Activated naive CD4-positive, alpha-beta T cell treated with anti-CD3 and anti-CD28 coated beads for 36 hours (primary cell): Measurements from ENCODE around the gene ILDR2. TPM values are rescaled to one million over a fixed set of nuclear protein-coding genes. Genes with fewer than 3 reads are reported as not detected.

Experiments used
- CTCF ChIA-PET: fragments of 350-600 bp; sonication (Branson Sonifier 250); formaldehyde crosslinking; loops from one replicate; lab custom pipeline; 2021; ENCODE audit warnings: antibody characterized with exemption; lab: Charles Lee
- DNase-seq: peaks from one replicate; pipeline ENCODE4 v3.0.0-alpha.2; 2020
- H3K27ac Mint-ChIP-seq: one replicate; pipeline ENCODE4 v1.8.0; 2021; ENCODE audit warnings: mild to moderate bottlenecking, mixed read lengths
- H3K27me3 Mint-ChIP-seq: one replicate; pipeline ENCODE4 v1.8.0; 2021; ENCODE audit warnings: low read depth, mixed read lengths
- H3K36me3 Mint-ChIP-seq: one replicate; pipeline ENCODE4 v1.8.0; 2021; ENCODE audit warnings: low read depth, mixed read lengths
- H3K4me1 Mint-ChIP-seq: one replicate; pipeline ENCODE4 v1.8.0; 2021; ENCODE audit warnings: low read depth, mixed read lengths
- H3K4me3 Mint-ChIP-seq: one replicate; pipeline ENCODE4 v1.8.0; 2021; ENCODE audit warnings: mild to moderate bottlenecking, moderate library complexity, mixed read lengths
- H3K9me3 Mint-ChIP-seq: one replicate; pipeline ENCODE4 v1.8.0; 2021; ENCODE audit warnings: mixed read lengths
- intact Hi-C: fragments of 100-400 bp; cut with micrococcal nuclease; formaldehyde crosslinking; loops from one replicate; pipeline ENCODE4 v1.15.1; 2023
- total RNA-seq, 2 experiments: library from RNA; stranded (reverse); gene quantifications; one replicate each; pipeline ENCODE4 v1.2.3, GENCODE V29; 2021

Gene ILDR2
- total RNA-seq, 2 experiments from 2014 or later: 9.1 to 10.5 TPM

DNA sequence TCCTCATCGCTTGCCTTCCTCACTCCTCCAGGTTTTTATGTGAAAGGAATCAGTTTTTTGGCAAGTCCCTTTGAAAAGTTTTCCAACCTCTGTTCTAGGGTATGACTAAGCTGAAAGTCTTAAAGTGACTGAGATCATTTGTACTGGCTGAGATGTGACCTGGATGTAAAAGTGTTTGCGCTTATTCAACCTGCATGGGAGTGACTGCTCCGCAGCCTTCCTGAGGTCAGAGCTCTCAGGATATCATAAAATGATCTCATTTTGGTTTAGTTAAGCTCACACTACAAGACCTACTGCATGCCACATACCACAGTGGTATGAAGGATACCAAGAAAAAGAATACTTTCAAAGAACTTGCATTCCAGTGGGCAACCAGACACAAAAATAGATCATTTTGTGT lies 69.4 kb downstream of the ILDR2 start:
- H3K36me3 Mint-ChIP-seq: no peaks in the 10 kb centered on the region
- DNase-seq: no peak
- H3K4me3 Mint-ChIP-seq: no peak overlapping the region
- peaks cover 8% of the 10 kb centered on the region for H3K4me1 Mint-ChIP-seq
- intact Hi-C loops: no loop called here
- no peaks in the 10 kb centered on the region for H3K9me3 Mint-ChIP-seq
- no peak overlapping the region for H3K27ac Mint-ChIP-seq
- H3K27me3 Mint-ChIP-seq: no peaks in the 10 kb centered on the region
- CTCF ChIA-PET: interaction anchor here (0.6 to 20.2 kb wide), 9 partner anchors 19 to 627 kb away, joined by 3 to 635 read pairs (median 3); no protein-coding TSS in a partner anchor

DNA sequence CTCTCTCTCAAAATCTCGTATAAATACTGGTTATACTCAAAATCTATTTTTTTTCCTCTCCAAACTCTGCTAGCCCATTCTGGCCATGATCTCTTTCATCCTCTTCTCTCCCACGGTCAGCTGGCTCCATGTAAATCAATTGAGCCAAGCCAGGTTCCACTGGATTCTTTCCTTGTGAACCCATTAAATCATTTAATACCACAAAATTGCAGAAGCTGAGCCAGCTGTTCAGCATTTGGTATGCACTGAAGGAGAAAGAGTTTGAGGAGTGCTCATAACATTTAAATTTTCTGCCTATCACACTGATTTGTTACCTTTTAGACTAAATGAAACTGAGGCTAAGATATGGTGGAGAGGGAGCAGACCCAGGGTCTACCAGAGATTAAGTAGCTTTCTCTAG lies 70.2 kb downstream of the ILDR2 start:
- Mint-ChIP-seq H3K27me3 (no peaks in the 10 kb centered on the region), H3K36me3 (no peaks in the 10 kb centered on the region), H3K4me3 (no peak overlapping the region), H3K4me1 (peaks cover 3% of the 10 kb centered on the region), H3K27ac (no peak overlapping the region), H3K9me3 (no peaks in the 10 kb centered on the region)
- DNase-seq: no peak
- CTCF ChIA-PET: interaction anchor here (0.6 to 20.2 kb wide), 3 partner anchors 143 to 628 kb away, joined by 3 to 635 read pairs (median 4); no protein-coding TSS in a partner anchor
- intact Hi-C loops: no loop called here

DNA sequence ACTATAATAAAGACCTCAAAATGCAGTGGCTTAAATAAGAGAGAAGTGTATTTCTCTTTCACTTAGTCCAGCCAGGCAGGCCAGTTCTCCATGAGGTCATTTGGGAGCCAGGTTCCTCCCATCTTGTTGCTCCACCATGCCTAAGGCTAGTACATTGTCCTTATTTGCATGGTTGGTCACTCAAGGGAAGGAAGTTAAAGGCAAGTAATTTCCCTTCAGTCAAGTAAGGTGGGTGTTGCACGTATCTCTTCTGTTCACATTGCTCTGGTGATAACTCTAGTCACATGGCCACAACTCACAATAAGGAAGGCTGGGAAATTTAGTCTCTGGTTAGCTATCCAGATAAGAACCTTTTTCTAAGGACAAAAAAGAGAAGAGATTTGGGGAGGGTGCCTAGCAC lies 72.1 kb downstream of the ILDR2 start:
- CTCF ChIA-PET: interaction anchor here (20.2 kb wide), 1 partner anchor 155 kb away, joined by 635 read pairs; no protein-coding TSS in a partner anchor
- Mint-ChIP-seq H3K27ac (no peak overlapping the region), H3K9me3 (no peaks in the 10 kb centered on the region), H3K4me1 (peaks cover 3% of the 10 kb centered on the region), H3K27me3 (no peaks in the 10 kb centered on the region), H3K36me3 (no peaks in the 10 kb centered on the region), H3K4me3 (no peak overlapping the region)
- DNase-seq: no peak
- intact Hi-C loops: no loop called here

DNA sequence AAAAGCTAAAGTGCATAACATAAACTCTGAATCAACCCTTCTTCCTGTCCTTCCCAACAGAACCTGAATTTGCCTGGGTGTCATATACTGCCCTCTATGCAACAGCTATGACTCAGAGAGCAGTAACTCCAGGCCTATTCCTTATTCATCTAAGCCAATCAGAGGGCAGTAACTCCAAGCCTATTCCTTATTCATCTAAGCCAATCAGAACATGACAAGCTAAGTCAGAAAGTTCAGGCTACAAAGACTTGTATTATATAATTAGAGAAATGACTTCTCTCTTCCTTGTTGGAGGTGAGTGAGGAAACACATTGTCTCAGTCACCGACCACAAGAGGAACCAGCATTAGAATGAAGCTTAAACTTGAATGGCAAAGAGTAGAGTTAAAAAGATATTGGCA lies 73.1 kb downstream of the ILDR2 start:
- H3K27ac Mint-ChIP-seq: no peak overlapping the region

DNA sequence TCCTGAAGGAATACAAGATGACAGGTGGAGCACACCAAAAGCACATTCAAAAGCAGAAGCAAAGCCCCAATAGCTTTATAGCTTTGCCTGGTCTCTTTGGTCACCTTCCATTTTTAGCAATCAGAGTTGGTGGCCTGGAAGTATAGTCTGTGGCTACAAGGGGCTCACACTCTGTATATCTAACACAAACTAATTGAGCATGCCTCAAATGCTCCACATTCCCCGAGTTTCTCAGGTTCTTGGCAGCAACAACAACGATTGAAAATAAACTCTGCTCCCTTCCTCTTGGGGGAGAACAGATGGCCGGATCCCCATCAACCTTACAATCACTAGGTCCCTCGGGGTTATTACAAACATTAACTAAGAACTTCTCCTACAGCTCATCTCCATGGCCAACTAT lies 74.4 kb downstream of the ILDR2 start:
- no peak overlapping the region for H3K4me3 Mint-ChIP-seq
- no peak for DNase-seq
- H3K27me3 Mint-ChIP-seq: no peaks in the 10 kb centered on the region
- H3K27ac Mint-ChIP-seq: no peak overlapping the region
- CTCF ChIA-PET: interaction anchor here (1.0 to 20.2 kb wide), 3 partner anchors 9 to 223 kb away, joined by 3 to 635 read pairs (median 10); no protein-coding TSS in a partner anchor
- peaks cover 3% of the 10 kb centered on the region for H3K4me1 Mint-ChIP-seq
- no peaks in the 10 kb centered on the region for H3K36me3 Mint-ChIP-seq
- H3K9me3 Mint-ChIP-seq: peaks cover 6% of the 10 kb centered on the region
- intact Hi-C loops: no loop called here

More for the DNA sequence above, 73.1 kb downstream of the ILDR2 start:
- no peaks in the 10 kb centered on the region for H3K27me3 Mint-ChIP-seq
- no peak for DNase-seq
- intact Hi-C loops: no loop called here
- H3K4me1 Mint-ChIP-seq: peaks cover 3% of the 10 kb centered on the region
- no peaks in the 10 kb centered on the region for H3K36me3 Mint-ChIP-seq
- H3K4me3 Mint-ChIP-seq: no peak overlapping the region
- peaks cover 2% of the 10 kb centered on the region for H3K9me3 Mint-ChIP-seq
- CTCF ChIA-PET: interaction anchor here (0.6 to 20.2 kb wide), 5 partner anchors 8 to 179 kb away, joined by 3 to 635 read pairs (median 3); no protein-coding TSS in a partner anchor

DNA sequence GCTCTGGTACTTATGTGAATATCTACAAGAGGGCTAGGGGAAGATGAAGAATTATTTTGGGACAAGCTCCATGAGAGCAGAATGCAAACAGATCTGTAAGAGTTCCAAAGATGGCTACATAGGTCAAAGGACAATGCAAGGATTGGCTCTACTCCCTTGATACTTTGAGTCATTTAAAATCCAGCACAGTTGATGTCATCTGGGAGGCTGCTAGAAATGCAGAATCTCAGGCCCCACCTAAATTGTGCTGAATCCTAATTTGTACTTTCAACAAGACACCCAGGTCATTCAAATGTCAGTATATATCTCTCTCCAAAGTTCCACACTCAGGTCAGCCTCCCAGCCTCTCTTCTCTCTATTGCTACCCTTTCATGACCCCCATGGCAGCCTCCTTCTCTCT lies 75.6 kb downstream of the ILDR2 start:
- Mint-ChIP-seq H3K4me1 (peaks cover 3% of the 10 kb centered on the region), H3K27me3 (no peaks in the 10 kb centered on the region), H3K27ac (no peak overlapping the region), H3K9me3 (peaks cover 6% of the 10 kb centered on the region), H3K36me3 (no peaks in the 10 kb centered on the region), H3K4me3 (no peak overlapping the region)
- no peak for DNase-seq
- intact Hi-C loops: no loop called here
- CTCF ChIA-PET: interaction anchor here (1.2 to 20.2 kb wide), 4 partner anchors 10 to 159 kb away, joined by 5 to 635 read pairs (median 10); no protein-coding TSS in a partner anchor

DNA sequence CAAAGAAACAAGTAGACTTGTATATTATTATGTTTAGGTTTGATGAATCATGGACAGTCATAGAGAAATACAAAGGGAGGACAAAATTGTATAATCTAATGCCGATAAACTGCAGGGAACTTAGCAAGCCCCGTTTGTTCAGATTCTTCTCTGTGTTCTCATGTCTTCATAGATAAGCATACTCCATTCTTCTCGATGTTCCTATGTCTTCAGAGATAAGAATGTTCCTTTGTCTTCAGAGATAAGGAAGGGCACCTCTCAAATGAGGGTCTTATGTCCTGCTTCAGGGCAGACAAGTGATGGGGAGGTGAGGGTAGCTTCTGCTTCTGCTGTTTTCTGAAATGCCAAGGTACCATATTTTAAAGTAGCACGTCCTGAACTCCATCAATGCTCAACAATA lies 79.6 kb downstream of the ILDR2 start:
- no peaks in the 10 kb centered on the region for H3K27me3 Mint-ChIP-seq

DNA sequence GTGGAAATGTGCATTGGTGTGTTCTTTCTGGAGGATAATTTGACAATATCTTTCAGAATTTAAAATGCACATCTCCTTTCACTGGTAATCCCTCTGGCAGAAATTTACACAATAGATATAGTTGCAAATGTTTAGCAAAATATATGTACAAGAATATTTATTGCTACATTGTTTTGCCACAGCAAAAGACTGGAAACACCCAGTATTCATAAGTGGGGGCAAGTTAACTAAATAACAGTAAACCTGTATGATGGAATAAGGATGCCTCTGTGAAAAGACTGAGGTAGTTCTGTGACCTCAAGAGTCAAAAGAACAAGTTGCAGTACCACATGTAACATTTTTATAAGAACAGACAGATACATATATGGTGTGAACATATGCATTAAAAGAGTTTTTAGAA lies 85.6 kb downstream of the ILDR2 start:
- H3K4me1 Mint-ChIP-seq: no peaks in the 10 kb centered on the region
- CTCF ChIA-PET: no interaction called here

More for the DNA sequence above, 79.6 kb downstream of the ILDR2 start:
- Mint-ChIP-seq H3K4me3 (no peak overlapping the region), H3K27ac (no peak overlapping the region), H3K36me3 (no peaks in the 10 kb centered on the region), H3K9me3 (peaks cover 6% of the 10 kb centered on the region), H3K4me1 (no peaks in the 10 kb centered on the region)
- CTCF ChIA-PET: no interaction called here
- no peak for DNase-seq
- intact Hi-C loops: no loop called here

DNA sequence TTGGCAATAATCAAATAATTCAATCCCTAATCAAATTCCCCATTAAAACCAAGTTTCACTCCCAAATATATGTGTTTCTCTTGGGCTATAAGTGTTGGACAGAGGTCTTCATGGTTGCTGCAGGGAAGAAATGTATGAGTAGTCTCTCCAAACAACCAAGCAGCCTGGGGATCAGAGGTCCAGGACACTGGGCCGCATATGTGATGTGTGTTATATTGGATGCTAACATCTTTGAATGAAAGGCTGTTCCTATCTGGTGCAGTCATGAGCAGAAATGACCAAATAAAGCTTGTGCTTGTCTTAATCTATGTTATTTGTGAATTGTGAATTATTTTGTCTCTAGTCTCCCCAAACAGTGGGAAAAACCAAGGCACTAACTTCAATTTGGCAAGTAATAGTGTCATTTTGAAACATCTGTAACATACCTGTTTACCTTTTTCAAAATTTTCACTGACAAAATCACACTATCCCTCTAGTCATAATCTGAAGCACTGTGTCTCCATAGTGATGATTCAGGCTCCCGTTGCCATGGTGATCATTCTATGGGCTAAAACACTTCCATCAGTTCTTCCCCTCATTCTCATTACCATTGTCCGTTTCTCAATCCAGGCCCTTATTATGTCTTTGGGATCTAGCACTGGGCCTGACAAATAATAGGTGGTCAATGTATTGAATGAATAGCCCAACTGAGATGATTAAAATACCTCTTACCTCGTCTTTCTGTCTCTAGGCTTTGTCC lies 86.8 kb downstream of the ILDR2 start:
- CTCF ChIA-PET: no interaction called here
- H3K36me3 Mint-ChIP-seq: no peaks in the 10 kb centered on the region
- no peak overlapping the region for H3K27ac Mint-ChIP-seq
- H3K4me3 Mint-ChIP-seq: no peak overlapping the region
- H3K4me1 Mint-ChIP-seq: peaks cover 3% of the 10 kb centered on the region
- intact Hi-C loops: no loop called here
- peaks cover 18% of the 10 kb centered on the region for H3K27me3 Mint-ChIP-seq
- DNase-seq: no peak
- H3K9me3 Mint-ChIP-seq: no peaks in the 10 kb centered on the region

More for the DNA sequence above, 85.6 kb downstream of the ILDR2 start:
- Mint-ChIP-seq H3K36me3 (no peaks in the 10 kb centered on the region), H3K9me3 (no peaks in the 10 kb centered on the region), H3K27ac (no peak overlapping the region), H3K4me3 (no peak overlapping the region), H3K27me3 (peaks cover 7% of the 10 kb centered on the region)
- DNase-seq: no peak
- intact Hi-C loops: no loop called here

DNA sequence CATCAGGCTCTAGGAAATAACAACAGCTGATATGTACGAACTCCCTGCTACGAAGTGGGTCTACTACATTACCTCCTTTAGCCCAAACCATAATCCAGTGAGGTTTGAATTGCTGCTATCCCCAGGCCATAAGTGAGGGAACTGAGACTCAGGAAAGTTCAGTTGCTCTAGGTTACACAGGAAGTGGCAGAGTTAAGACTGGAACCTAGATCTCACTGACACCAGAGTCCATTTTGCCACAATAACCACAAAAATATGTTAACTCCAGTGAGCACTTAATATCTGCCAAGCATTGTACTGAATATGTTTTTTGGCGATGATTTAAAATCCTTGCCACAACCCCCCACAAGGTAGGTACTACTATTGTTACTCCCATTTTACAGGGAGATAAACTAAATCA lies 90.4 kb downstream of the ILDR2 start:
- intact Hi-C loops: loop anchor here (1.0 kb wide), 2 partner anchors 25 to 172 kb away; no protein-coding TSS in a partner anchor
- peaks cover 21% of the 10 kb centered on the region for H3K27me3 Mint-ChIP-seq

DNA sequence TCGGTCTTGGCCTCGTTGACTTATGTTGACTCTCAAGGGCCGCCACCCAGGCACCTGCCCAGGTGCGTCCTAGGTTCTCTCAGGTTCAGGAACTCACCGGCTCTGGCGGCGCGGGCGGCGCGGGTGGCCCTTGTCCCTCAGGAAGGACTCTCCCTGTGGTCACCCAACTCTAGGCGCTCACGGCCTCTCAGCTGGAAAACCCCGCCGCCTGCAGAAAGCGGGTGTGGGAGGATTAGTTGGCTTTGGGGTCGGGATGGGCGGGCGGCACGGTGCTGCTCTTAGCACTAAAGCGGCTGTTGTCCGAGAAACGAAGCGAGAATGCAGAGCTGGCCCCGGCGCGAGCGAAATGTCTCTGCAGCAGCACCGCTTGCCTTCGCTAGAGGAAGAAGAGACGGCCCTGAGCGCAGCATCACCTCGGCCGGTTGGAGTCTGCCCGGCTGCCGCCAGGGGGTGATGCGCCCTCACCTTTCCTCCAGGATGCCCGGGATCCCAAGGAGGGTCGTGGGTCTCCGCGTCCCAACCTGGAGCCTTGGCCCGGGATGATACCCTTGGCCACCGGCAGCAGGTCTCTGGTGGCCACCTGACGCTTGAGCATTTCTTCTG lies 91.2 kb downstream of the ILDR2 start:
- Mint-ChIP-seq H3K27me3 (peaks cover 21% of the 10 kb centered on the region), H3K9me3 (no peaks in the 10 kb centered on the region), H3K36me3 (no peaks in the 10 kb centered on the region), H3K4me1 (peaks cover 3% of the 10 kb centered on the region), H3K4me3 (no peak overlapping the region), H3K27ac (no peak overlapping the region)
- peak; percentile 58 for DNase-seq
- CTCF ChIA-PET: interaction anchor here (0.7 to 7.3 kb wide), 4 partner anchors 16 to 176 kb away, joined by 3 to 84 read pairs (median 20); no protein-coding TSS in a partner anchor
- intact Hi-C loops: loop anchor here (1.0 kb wide), 2 partner anchors 26 to 173 kb away; no protein-coding TSS in a partner anchor

More for the DNA sequence above, 90.4 kb downstream of the ILDR2 start:
- H3K36me3 Mint-ChIP-seq: no peaks in the 10 kb centered on the region
- H3K27ac Mint-ChIP-seq: no peak overlapping the region
- CTCF ChIA-PET: interaction anchor here (0.7 to 7.3 kb wide), 4 partner anchors 15 to 175 kb away, joined by 3 to 84 read pairs (median 20); no protein-coding TSS in a partner anchor
- peaks cover 3% of the 10 kb centered on the region for H3K4me1 Mint-ChIP-seq
- H3K4me3 Mint-ChIP-seq: no peak overlapping the region
- H3K9me3 Mint-ChIP-seq: no peaks in the 10 kb centered on the region
- DNase-seq: no peak

DNA sequence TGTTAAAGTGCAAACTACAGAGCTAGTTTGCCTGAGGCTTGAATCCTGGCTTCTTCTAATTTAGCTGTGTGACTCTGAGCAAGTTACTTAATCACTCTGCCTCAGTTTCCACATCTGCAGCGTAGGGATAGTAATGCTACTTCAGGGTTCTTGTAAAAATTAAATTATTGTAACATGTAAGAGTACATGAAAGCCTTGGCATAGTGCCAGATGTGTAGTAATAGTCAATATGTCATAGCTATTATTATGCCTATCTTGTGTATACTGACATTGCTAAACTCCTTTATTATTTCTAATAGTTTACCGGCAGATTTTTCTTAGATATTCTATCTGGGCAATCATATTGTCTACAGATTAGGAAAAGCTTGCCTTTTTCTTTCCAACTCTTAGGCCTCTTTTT lies 92.4 kb downstream of the ILDR2 start:
- no peak overlapping the region for H3K4me3 Mint-ChIP-seq
- no peak for DNase-seq
- CTCF ChIA-PET: interaction anchor here (0.6 to 7.3 kb wide), 4 partner anchors 18 to 338 kb away, joined by 3 to 84 read pairs (median 20); no protein-coding TSS in a partner anchor
- H3K27me3 Mint-ChIP-seq: peaks cover 21% of the 10 kb centered on the region
- H3K9me3 Mint-ChIP-seq: no peaks in the 10 kb centered on the region
- no peaks in the 10 kb centered on the region for H3K36me3 Mint-ChIP-seq
- H3K4me1 Mint-ChIP-seq: peaks cover 3% of the 10 kb centered on the region
- H3K27ac Mint-ChIP-seq: no peak overlapping the region
- intact Hi-C loops: no loop called here
